Hepatocyte (in vitro differentiated cells): ENCODE data around the gene C19orf18. TPM values are rescaled to one million over a fixed set of nuclear protein-coding genes. Genes with fewer than 3 reads are reported as not detected.
"Not testable (repeated sequence)": the region's sequence is repeated elsewhere in the genome, so short reads cannot be mapped to it uniquely, and the experiment has no call there.

Experiments
- DNase-seq: peaks from one replicate; pipeline ENCODE4 v3.0.0-alpha.2; 2016; ENCODE audit warnings: low spot score
- H2AFZ ChIP-seq: fragments of 200-600 bp; sonication (generic); 2 replicates; pipeline ENCODE4 v1.6.0; 2016; ENCODE audit warnings: antibody characterized with exemption, mild to moderate bottlenecking
- H3K27ac ChIP-seq: fragments of 200-600 bp; sonication (generic); 2 replicates; pipeline ENCODE4 v1.5.1; 2016; ENCODE audit warnings: mild to moderate bottlenecking
- H3K27me3 ChIP-seq: fragments of 200-600 bp; sonication (generic); 2 replicates; pipeline ENCODE4 v1.6.1; 2016
- H3K36me3 ChIP-seq: fragments of 200-600 bp; sonication (generic); replicated peaks from 2 replicates; pipeline ENCODE4 v1.5.1; 2016; ENCODE audit warnings: low read depth; ENCODE audit not compliant: insufficient read depth
- H3K4me1 ChIP-seq: fragments of 200-600 bp; sonication (generic); 2 replicates; pipeline ENCODE4 v1.5.1; 2016; ENCODE audit warnings: mild to moderate bottlenecking, moderate library complexity; ENCODE audit not compliant: insufficient read depth
- H3K4me2 ChIP-seq: fragments of 200-600 bp; sonication (generic); 2 replicates; pipeline ENCODE4 v1.6.0; 2016
- H3K4me3 ChIP-seq: fragments of 200-600 bp; sonication (generic); 2 replicates; pipeline ENCODE4 v1.5.1; 2016; ENCODE audit warnings: mild to moderate bottlenecking
- H3K79me2 ChIP-seq: fragments of 200-600 bp; sonication (generic); 2 replicates; pipeline ENCODE4 v1.6.0; 2017; ENCODE audit warnings: mild to moderate bottlenecking
- H3K9me2 ChIP-seq: fragments of 200-600 bp; sonication (generic); replicated peaks from 2 replicates; pipeline ENCODE4 v1.6.0; 2017; ENCODE audit warnings: mild to moderate bottlenecking; ENCODE audit not compliant: insufficient read depth
- H3K9me3 ChIP-seq: fragments of 200-600 bp; sonication (generic); 2 replicates; pipeline ENCODE4 v1.5.1; 2016; ENCODE audit warnings: low read depth, mild to moderate bottlenecking
- H4K20me1 ChIP-seq: fragments of 200-600 bp; sonication (generic); 2 replicates; pipeline ENCODE4 v1.6.0; 2016; ENCODE audit warnings: mild to moderate bottlenecking; ENCODE audit not compliant: insufficient read depth, poor library complexity, severe bottlenecking
- CTCF ChIP-seq: fragments of 200-600 bp; sonication (generic); IDR thresholded peaks from 2 replicates; pipeline ENCODE4 v1.5.1; 2016; ENCODE audit warnings: antibody characterized with exemption, mild to moderate bottlenecking; ENCODE audit not compliant: poor library complexity
- EZH2 ChIP-seq: fragments of 200-600 bp; sonication (generic); IDR thresholded peaks from 2 replicates; pipeline ENCODE4 v1.6.1; 2016; ENCODE audit warnings: antibody characterized with exemption, mild to moderate bottlenecking, borderline replicate concordance
- EZH2phosphoT487 ChIP-seq: fragments of 200-600 bp; sonication (generic); IDR thresholded peaks from one replicate; pipeline ENCODE4 v1.6.1; 2018; ENCODE audit warnings: antibody characterized with exemption, mild to moderate bottlenecking, low read depth, moderate library complexity; ENCODE audit not compliant: unreplicated experiment, severe bottlenecking
- WGBS: methylation state at CpG from one replicate; pipeline ENCODE4 v1.1.6; 2016; ENCODE audit warnings: low lambda C conversion rate; ENCODE audit errors: missing lambda C conversion rate; 5-methylcytosine and 5-hydroxymethylcytosine counted together
- polyA plus RNA-seq: library from polyadenylated mRNA; unstranded; fragments of >200 nt; fragmentation: Nextera tagmentation; extraction: Ambion mirVana; gene quantifications from 2 replicates; pipeline ENCODE4 v1.2.1, GENCODE V29; 2016
- total RNA-seq: library from RNA; depleted of rRNA; stranded (reverse); fragments of >200 nt; gene quantifications from 2 replicates; pipeline ENCODE4 v1.2.3, GENCODE V29; 2014

Gene C19orf18
- total and polyA plus RNA-seq, 2 experiments from 2014 or later: 0.60 to 2.0 TPM

DNA sequence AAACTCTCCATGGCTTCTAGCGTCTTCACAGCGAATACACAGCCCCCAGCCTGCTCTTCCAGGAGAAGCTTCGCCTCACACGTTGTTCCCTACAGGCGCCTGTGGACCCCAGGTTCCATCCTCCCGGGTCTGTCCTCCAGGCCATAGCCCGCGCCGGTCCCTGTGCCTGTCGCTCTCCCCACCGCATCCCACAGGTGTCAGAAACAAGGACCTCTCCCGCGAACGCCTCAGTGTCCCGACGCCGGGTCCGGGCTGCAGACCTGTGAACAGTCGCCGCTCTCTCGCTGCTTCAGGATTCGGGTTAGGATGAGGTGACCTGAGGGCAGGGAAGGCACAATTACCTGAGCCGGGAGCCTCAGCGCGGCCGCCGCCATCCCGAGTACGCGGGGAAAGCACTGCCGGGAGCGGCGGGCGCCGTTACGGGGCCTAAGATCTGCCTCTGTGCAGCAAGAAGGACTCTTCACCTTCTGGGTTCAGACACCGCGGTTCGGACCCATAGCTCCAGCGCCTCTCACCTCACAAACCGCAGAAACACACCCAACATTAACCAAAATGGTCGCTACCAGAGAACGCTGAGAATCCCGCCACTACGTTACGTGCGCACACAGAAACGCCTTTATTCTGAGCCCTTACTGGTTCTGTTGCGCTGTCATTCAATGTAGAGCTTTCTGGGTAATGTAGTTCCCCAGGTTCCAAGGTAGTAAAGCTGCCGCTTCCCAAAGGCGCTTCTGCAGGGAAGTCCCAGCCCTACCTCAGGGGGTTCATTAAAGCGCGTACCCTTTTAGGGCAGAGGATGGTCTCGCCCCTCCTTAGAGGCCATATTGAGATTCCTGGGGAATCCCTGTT lies 39.3 kb downstream of the C19orf18 start, which contains the start of gene ZNF418:
ZNF418 (minus strand) TSS at position 583 of the 846 bp plus-strand sequence. CDS start 1,580 bp downstream, outside the sequence.
- Histone ChIP-seq H3K9me2 (no peaks in the 10 kb centered on the region), H3K4me2 (peak within 1 kb of the TSS; percentile 90), H3K4me3 (peak within 1 kb of the TSS; percentile 74), H3K27me3 (no peaks in the 10 kb centered on the region), H3K27ac (peak within 1 kb of the TSS; percentile 82), H3K9me3 (no peaks in the 10 kb centered on the region), H2AFZ (peak within 1 kb of the TSS; percentile 88), H3K4me1 (peaks cover 8% of the 10 kb centered on the region), H3K79me2 (peaks cover 26% of the 10 kb centered on the region), H3K36me3 (peaks cover 4% of the 10 kb centered on the region), H4K20me1 (no peaks in the 10 kb centered on the region)
- peak; percentile 86 for DNase-seq
- no peak for TF ChIP-seq EZH2phosphoT487
- no peak for TF ChIP-seq CTCF
- no peak for TF ChIP-seq EZH2
- 2% methylated on average over 54 of the region's 54 CpGs for WGBS

- Histone ChIP-seq H3K27me3 (no peaks in the 10 kb centered on the region), H3K9me3 (peaks cover 12% of the 10 kb centered on the region), H3K27ac (no peak overlapping the region), H3K36me3 (peaks cover 4% of the 10 kb centered on the region), H3K4me3 (no peak overlapping the region), H3K79me2 (peaks cover 7% of the 10 kb centered on the region), H3K4me1 (no peaks in the 10 kb centered on the region), H3K4me2 (no peak overlapping the region), H4K20me1 (no peaks in the 10 kb centered on the region), H2AFZ (no peak overlapping the region), H3K9me2 (no peaks in the 10 kb centered on the region)
- WGBS: 100% methylated on average over 4 of the region's 4 CpGs
- no peak for DNase-seq
- TF ChIP-seq EZH2 (no peak), CTCF (no peak), EZH2phosphoT487 (no peak)
Measured at GRCh38 chr19:57927587-57927986, 46.7 kb downstream of the C19orf18 start.

- not testable (repeated sequence) for H3K27me3 ChIP-seq, H3K36me3 ChIP-seq, H4K20me1 ChIP-seq, H3K9me2 ChIP-seq, H3K9me3 ChIP-seq
- peak within 1 kb of the TSS; percentile 57 for H2AFZ ChIP-seq
- H3K79me2 ChIP-seq: peaks cover 36% of the 10 kb centered on the region
- TF ChIP-seq CTCF: peak; percentile 38
- under 1% methylated on average over 51 of the region's 51 CpGs for WGBS
- H3K4me3 ChIP-seq: peak within 1 kb of the TSS; percentile 88
- DNase-seq: peak; percentile 94
- peak within 1 kb of the TSS; percentile 91 for H3K4me2 ChIP-seq
- peaks cover 11% of the 10 kb centered on the region for H3K4me1 ChIP-seq
- H3K27ac ChIP-seq: peak within 1 kb of the TSS; percentile 81
Measured at GRCh38 chr19:57916168-57916995, 58.0 kb downstream of the C19orf18 start, which contains the start of gene ZNF417. TSS of gene ZNF417 (minus strand) at chr19:57916592. CDS start at chr19:57916411, 181 bp downstream.
